Liver (tissue), 9 donors: Measurements from ENCODE around the gene ADORA3. TPM values are rescaled to one million over a fixed set of nuclear protein-coding genes. Genes with fewer than 3 reads are reported as not detected.

Experiments
- DNase-seq: peaks from one replicate; pipeline ENCODE4 v3.0.0-alpha.2; 2017; ENCODE audit warnings: low spot score
- H3K27ac ChIP-seq, 2 donors: one replicate each; pipeline ENCODE4 v1.7.0; 2013; ENCODE audit warnings: inconsistent platforms in 2 of 2, low read length in 2 of 2, control low read depth in 1 of 2, low read depth in 1 of 2, mild to moderate bottlenecking in 1 of 2
- H3K27me3 ChIP-seq, 4 donors: one replicate each; pipeline versions ENCODE4 v1.6.1 to v1.7.0; 2013; ENCODE audit warnings: low read length in 3 of 4, inconsistent platforms in 1 of 4, mild to moderate bottlenecking in 1 of 4, moderate library complexity in 1 of 4; ENCODE audit not compliant: control insufficient read depth in 4 of 4, insufficient read depth in 4 of 4
- H3K36me3 ChIP-seq, 4 donors: one replicate each; pipeline versions ENCODE4 v1.6.1 to v1.7.0; 2013; ENCODE audit warnings: low read length in 3 of 4, mild to moderate bottlenecking in 3 of 4, low read depth in 1 of 4, moderate library complexity in 1 of 4; ENCODE audit not compliant: control insufficient read depth in 4 of 4, insufficient read depth in 3 of 4
- H3K4me1 ChIP-seq, 4 donors: one replicate each; pipeline versions ENCODE4 v1.6.1 to v1.7.0; 2013; ENCODE audit warnings: low read length in 3 of 4, mild to moderate bottlenecking in 3 of 4, moderate library complexity in 1 of 4; ENCODE audit not compliant: control insufficient read depth in 4 of 4, insufficient read depth in 4 of 4
- H3K4me3 ChIP-seq, 3 donors: one replicate each; pipeline versions ENCODE4 v1.6.1 to v1.7.0; 2013; ENCODE audit warnings: low read length in 3 of 3, control low read depth in 1 of 3, low read depth in 1 of 3, mild to moderate bottlenecking in 1 of 3
- H3K9ac ChIP-seq, 2 donors: one replicate each; pipeline ENCODE4 v1.7.0; 2013; ENCODE audit warnings: low read length in 2 of 2, mild to moderate bottlenecking in 2 of 2, moderate library complexity in 2 of 2, control low read depth in 1 of 2, low read depth in 1 of 2
- H3K9me3 ChIP-seq, 4 donors: one replicate each; pipeline versions ENCODE4 v1.6.1 to v1.7.0; 2013; ENCODE audit warnings: low read length in 3 of 4; ENCODE audit not compliant: control insufficient read depth in 4 of 4
- FOXA2 ChIP-seq: IDR thresholded peaks from 2 replicates; pipeline ENCODE4 v1.6.1; 2016; ENCODE audit warnings: antibody characterized with exemption
- GABPA ChIP-seq, 2 donors: IDR thresholded peaks in 1 of 2; conservative IDR thresholded peaks in 1 of 2; 2 replicates each; pipeline ENCODE4 v1.6.1; 2016; ENCODE audit warnings: antibody characterized with exemption in 2 of 2, mild to moderate bottlenecking in 1 of 2, moderate library complexity in 1 of 2
- HNF4A ChIP-seq, 2 donors: conservative IDR thresholded peaks; 2 replicates each; pipeline ENCODE4 v1.6.1; 2016; ENCODE audit warnings: antibody characterized with exemption in 2 of 2, mild to moderate bottlenecking in 2 of 2
- JUND ChIP-seq, 2 donors: IDR thresholded peaks; 2 replicates each; pipeline ENCODE4 v1.6.1; 2016; ENCODE audit warnings: antibody characterized with exemption in 2 of 2
- RAD21 ChIP-seq, 2 donors: IDR thresholded peaks; 2 replicates each; pipeline ENCODE4 v1.6.1; 2016; ENCODE audit warnings: antibody characterized with exemption in 2 of 2, mild to moderate bottlenecking in 2 of 2
- RXRA ChIP-seq, 2 donors: IDR thresholded peaks; 2 replicates each; pipeline ENCODE4 v1.6.1; 2017 to 2018; ENCODE audit warnings: antibody characterized with exemption in 2 of 2, mild to moderate bottlenecking in 1 of 2
- SP1 ChIP-seq: IDR thresholded peaks from 2 replicates; pipeline ENCODE4 v1.6.1; 2018; ENCODE audit warnings: antibody characterized with exemption, mild to moderate bottlenecking
- TAF1 ChIP-seq: conservative IDR thresholded peaks from 2 replicates; pipeline ENCODE4 v1.6.1; 2016; ENCODE audit warnings: antibody characterized with exemption, mild to moderate bottlenecking
- YY1 ChIP-seq: IDR thresholded peaks from 2 replicates; pipeline ENCODE4 v1.6.1; 2016; ENCODE audit warnings: antibody characterized with exemption, mild to moderate bottlenecking
- WGBS: extraction: QIAGEN DNeasy Blood & Tissue Kit; methylation state at CpG from one replicate; pipeline ENCODE4 v1.1.7; 2013; 5-methylcytosine and 5-hydroxymethylcytosine counted together
- polyA plus RNA-seq, 2 donors: library from polyadenylated mRNA; stranded (reverse) in 1 of 2; unstranded in 1 of 2; fragments of 200-250 nt in 1 of 2; fragments of >200 nt in 1 of 2; fragmentation: Nextera tagmentation in 1 of 2; extraction: Ambion mirVana in 1 of 2; gene quantifications; one replicate each; pipeline versions ENCODE4 v1.2.1 to v1.2.3, GENCODE V29; 2013 to 2015
- total RNA-seq, 2 donors: library from RNA; depleted of rRNA; stranded (reverse); fragments of >200 nt; gene quantifications; one replicate each; pipeline ENCODE4 v1.2.3, GENCODE V29; 2014
- TF ChIP-seq, protein P1 (sequence below): fragments of 150-350 bp; IDR thresholded peaks from 2 replicates; pipeline ENCODE4 v1.5.1; 2017; ENCODE audit warnings: improper control_type of control experiment, low read depth, low read length; ENCODE audit not compliant: missing input control
- TF ChIP-seq, protein P2 (sequence below): IDR thresholded peaks from 2 replicates; pipeline ENCODE4 v1.6.1; 2016; ENCODE audit warnings: antibody characterized with exemption
- TF ChIP-seq, protein P3 (sequence below): IDR thresholded peaks from 2 replicates; pipeline ENCODE4 v1.6.1; 2016; ENCODE audit warnings: antibody characterized with exemption, mild to moderate bottlenecking
- donor health status: healthy.
- donor health status: healthy.
- donor health status: healthy.
- donor health status: healthy.
- donor health status: healthy.

Gene ADORA3
- total and polyA plus RNA-seq, 4 donors, result 0.97 to 5.6 (median 3.2) TPM

DNA sequence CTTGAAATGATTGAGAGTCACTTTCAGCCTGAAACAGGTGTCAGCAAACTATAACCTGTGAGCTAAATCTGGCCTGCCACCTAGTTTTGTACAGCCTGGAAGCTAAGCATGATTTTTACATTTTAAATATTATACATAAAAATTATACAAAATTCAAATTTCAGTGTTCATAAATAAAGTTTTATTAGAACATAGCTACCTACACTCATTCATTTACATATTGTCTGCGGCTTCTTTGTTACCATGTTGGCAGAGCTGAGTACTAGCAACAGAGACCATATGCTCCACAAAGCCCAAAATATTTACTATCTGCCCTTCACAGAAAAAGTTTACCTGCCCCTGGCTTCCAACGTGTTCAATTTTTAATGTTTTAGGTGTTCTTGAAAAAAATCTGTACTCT lies 37.7 kb downstream of the ADORA3 start (continued):
- no peak for TF ChIP-seq TAF1
- TF ChIP-seq, protein P1, sequence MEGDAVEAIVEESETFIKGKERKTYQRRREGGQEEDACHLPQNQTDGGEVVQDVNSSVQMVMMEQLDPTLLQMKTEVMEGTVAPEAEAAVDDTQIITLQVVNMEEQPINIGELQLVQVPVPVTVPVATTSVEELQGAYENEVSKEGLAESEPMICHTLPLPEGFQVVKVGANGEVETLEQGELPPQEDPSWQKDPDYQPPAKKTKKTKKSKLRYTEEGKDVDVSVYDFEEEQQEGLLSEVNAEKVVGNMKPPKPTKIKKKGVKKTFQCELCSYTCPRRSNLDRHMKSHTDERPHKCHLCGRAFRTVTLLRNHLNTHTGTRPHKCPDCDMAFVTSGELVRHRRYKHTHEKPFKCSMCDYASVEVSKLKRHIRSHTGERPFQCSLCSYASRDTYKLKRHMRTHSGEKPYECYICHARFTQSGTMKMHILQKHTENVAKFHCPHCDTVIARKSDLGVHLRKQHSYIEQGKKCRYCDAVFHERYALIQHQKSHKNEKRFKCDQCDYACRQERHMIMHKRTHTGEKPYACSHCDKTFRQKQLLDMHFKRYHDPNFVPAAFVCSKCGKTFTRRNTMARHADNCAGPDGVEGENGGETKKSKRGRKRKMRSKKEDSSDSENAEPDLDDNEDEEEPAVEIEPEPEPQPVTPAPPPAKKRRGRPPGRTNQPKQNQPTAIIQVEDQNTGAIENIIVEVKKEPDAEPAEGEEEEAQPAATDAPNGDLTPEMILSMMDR, result no peak

DNA sequence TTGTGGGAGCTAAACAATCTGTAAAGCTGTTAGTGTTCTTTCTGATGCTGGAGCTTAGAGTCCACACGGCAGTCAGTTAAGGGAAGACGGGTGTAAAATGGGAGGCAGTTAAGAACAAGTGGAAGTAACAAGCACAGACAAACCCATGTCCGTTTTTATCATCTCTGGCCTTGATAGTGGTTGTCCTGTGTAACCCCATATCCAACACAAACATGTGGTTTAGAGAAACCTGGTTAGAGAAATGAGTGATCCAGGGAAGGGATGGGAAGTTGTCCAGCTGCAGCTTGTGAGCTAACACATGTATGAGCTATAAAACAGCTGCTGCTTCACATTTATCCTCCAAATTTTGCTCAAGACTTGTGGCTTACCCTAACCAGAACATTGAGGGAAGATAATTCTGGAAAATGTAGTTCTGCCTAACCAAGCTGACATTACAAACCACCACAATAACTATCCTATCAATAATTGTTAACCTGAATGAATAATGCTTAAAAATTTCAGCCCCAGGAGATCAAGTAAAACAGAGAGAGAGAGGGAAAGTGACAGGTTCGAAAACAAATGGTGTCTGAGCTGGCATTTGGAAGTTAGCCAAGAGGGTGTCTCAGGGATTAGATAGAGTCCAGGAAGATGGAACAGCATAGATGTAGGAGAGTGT lies 40.3 kb downstream of the ADORA3 start:
- Histone ChIP-seq H3K36me3 (peaks cover 4 to 43% (median 36%) of the 10 kb centered on the region in 4 donors), H3K9me3 (no peaks in the 10 kb centered on the region), H3K4me1 (no peaks in the 10 kb centered on the region), H3K9ac (no peak overlapping the region), H3K27me3 (no peaks in the 10 kb centered on the region), H3K4me3 (no peak overlapping the region), H3K27ac (no peak overlapping the region)
- WGBS, result 82% methylated on average over 4 of the region's 4 CpGs
- no peak for DNase-seq
- TF ChIP-seq RAD21 (IDR thresholded peaks at IDR 0.05) (no peak), JUND (IDR thresholded peaks at IDR 0.05) (no peak), SP1 (no peak), GABPA (IDR thresholded peaks at IDR 0.05 in 1 of 2, conservative IDR thresholded peaks at IDR 0.05 in 1 of 2) (no peak), TAF1 (no peak), YY1 (no peak), FOXA2 (no peak), HNF4A (conservative IDR thresholded peaks at IDR 0.05) (no peak), RXRA (IDR thresholded peaks at IDR 0.05) (no peak)
- TF ChIP-seq, protein P2, sequence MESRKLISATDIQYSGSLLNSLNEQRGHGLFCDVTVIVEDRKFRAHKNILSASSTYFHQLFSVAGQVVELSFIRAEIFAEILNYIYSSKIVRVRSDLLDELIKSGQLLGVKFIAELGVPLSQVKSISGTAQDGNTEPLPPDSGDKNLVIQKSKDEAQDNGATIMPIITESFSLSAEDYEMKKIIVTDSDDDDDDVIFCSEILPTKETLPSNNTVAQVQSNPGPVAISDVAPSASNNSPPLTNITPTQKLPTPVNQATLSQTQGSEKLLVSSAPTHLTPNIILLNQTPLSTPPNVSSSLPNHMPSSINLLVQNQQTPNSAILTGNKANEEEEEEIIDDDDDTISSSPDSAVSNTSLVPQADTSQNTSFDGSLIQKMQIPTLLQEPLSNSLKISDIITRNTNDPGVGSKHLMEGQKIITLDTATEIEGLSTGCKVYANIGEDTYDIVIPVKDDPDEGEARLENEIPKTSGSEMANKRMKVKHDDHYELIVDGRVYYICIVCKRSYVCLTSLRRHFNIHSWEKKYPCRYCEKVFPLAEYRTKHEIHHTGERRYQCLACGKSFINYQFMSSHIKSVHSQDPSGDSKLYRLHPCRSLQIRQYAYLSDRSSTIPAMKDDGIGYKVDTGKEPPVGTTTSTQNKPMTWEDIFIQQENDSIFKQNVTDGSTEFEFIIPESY, result no peak
- TF ChIP-seq, protein P1, result no peak
- TF ChIP-seq, protein P3, sequence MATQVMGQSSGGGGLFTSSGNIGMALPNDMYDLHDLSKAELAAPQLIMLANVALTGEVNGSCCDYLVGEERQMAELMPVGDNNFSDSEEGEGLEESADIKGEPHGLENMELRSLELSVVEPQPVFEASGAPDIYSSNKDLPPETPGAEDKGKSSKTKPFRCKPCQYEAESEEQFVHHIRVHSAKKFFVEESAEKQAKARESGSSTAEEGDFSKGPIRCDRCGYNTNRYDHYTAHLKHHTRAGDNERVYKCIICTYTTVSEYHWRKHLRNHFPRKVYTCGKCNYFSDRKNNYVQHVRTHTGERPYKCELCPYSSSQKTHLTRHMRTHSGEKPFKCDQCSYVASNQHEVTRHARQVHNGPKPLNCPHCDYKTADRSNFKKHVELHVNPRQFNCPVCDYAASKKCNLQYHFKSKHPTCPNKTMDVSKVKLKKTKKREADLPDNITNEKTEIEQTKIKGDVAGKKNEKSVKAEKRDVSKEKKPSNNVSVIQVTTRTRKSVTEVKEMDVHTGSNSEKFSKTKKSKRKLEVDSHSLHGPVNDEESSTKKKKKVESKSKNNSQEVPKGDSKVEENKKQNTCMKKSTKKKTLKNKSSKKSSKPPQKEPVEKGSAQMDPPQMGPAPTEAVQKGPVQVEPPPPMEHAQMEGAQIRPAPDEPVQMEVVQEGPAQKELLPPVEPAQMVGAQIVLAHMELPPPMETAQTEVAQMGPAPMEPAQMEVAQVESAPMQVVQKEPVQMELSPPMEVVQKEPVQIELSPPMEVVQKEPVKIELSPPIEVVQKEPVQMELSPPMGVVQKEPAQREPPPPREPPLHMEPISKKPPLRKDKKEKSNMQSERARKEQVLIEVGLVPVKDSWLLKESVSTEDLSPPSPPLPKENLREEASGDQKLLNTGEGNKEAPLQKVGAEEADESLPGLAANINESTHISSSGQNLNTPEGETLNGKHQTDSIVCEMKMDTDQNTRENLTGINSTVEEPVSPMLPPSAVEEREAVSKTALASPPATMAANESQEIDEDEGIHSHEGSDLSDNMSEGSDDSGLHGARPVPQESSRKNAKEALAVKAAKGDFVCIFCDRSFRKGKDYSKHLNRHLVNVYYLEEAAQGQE, result no peak
